ENCODE results near the gene EPS15. TPM values are rescaled to one million over a fixed set of nuclear protein-coding genes. Genes with fewer than 3 reads are reported as not detected.
"Not testable (repeated sequence)": the region's sequence is repeated elsewhere in the genome, so short reads cannot be mapped to it uniquely, and the experiment has no call there.

The EPS15 gene
- total RNA-seq, 1 donor from 2014 or later: 57.9 TPM

DNA sequence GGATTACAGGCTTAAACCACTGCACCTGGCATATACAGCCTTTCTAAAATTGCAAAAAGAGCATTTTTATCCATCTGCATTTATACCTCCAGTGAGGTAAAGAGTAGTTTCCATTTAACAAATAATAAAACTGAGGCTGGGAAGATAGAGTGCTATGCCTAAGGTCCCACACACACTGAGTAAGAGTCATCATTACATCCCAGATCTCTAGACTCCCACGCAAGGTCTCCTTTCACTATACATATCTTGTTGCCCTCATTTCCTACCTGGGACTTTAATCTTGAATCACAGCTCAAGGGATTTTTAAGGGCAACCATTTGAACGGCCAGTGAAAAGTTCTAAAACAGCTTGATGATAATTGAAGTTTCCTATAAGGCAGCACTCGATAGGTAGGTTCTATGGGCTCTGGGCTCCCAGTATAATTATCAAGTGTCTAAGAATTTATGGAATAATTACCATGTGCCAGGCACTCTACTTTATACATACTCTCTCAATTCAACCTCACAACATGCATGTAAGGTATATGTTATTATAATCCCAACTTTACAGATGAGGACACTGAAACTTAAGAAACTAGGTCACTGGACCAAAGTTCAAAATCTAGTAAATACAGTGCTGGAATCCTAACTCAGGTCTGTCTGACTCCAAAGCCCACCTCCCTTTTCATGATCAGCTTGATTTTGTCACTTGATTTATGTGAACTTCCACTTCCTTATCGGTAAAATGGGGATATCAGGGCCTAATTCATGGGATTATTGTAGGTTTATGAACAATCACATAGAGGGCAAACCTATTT is 23.3 kb upstream of the EPS15 start:
- DNase-seq: no peak

DNA sequence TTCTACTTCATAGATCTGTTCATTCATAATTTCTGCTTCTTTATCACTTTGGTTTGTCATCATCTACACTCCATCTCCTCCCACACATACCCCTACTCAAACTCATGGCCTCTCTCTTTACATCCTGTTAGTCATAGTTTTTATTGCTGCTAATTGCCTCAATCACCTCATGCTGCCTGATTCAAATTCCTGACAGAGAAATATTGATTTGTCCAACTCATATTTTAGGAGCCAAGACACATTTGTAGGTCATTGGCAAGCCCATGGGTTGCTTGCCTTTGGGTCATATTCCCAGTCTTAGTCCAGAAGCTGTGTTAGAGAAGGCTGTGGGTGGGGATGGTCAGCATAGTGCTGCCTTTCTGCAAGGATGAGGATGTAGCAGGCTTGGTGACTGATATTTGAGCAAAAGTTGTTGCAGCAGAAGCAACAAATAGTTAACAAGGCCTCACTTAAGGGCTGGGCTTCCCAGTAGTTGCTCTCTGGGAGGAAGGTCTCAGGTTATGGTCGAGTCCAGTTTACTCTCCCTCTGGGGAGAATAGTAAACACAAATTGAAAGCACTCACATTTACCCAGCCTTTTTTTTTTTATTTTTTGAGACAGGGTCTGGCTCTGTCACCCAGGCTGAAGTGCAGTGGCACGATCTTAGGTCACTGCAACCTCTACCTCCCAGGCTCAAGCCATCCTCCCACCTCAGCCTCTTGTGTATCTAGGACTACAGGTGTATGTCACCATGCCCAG is 22.4 kb upstream of the EPS15 start:
- DNase-seq: no peak

DNA sequence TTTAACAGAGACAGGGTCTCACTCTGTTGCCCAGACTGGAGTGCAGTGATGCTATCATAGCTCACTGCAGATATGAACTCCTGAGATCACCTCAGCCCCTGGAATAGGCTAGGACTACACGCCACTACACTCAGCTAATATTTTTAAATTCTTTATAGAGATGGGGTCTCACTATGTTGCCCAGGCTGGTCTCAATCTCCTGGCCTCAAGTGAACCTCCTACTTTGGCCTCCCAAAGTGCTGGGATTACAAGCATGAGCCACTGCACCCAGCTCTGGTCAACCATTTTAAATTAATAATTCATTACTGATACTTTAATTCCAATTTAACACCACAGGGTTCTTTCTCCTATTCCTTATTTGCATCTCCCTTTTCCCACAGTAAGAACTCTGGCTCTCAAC is 18.5 kb upstream of the EPS15 start:
- DNase-seq: no peak

DNA sequence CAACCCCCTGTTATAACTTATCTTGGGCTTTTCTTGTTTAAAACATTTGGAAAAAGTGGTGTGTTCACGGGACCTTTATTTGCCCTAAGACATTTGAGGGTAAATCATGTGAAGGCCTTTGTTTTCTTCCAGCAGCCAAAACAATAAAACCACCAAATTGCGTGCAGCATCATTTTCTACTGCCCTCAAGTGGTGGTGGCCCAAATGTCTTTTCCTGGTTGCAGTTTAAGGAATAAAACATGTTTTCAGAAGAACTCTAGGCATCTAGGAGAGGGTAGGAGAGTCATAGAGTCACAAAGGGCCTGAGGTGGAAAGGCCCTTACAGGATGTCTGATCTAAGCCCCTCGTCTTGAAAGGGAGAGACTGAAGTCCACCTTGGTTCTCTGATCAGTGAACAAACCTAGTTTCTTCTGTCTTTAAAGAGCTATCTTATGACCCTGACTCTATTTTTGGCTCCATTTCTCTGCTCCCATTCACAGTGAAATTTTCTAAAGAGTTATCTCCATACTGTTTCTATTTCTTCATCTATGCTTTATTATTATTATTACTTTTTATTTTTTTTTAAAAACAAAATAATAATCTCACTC is 16.0 kb upstream of the EPS15 start:
- peak; percentile 26 for DNase-seq

DNA sequence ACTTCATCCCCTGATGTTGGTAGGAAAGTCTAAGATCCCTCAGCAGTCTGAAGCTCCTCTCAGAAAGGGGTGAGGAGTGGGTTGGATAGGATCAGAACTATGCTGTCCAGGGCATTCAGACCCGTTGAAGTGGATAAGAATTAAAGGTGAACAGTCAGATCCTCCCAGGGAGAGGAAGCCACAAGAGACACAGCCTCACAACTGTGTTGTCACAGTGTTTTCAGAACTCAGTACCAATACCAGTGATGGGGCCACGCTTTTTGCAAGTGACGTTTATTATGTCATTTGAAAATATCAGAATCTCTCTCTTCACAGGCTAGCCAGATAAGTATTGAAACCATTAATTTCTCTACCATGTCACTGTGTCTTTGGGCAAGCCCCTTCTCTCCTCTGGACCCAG is 15.4 kb upstream of the EPS15 start:
- no peak for DNase-seq

DNA sequence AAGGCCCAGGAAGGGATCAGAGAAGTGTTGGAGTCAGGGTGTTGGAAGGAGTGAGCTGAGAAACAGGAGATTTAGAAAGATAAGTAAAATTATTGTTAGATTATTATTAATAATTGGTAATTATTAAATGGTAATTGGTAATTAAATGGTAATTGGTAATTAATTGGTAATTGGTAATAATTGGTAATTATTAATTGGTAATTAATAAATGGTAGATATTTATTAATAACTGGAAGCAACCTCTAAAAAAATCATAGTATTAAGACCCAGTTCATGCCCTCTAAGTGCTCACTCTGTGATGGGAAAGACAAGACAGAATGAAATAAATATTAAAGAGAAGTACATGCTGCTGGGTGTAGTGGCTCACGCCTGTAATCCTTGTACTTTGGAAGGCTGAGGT is 13.8 kb upstream of the EPS15 start:
- no peak for DNase-seq

DNA sequence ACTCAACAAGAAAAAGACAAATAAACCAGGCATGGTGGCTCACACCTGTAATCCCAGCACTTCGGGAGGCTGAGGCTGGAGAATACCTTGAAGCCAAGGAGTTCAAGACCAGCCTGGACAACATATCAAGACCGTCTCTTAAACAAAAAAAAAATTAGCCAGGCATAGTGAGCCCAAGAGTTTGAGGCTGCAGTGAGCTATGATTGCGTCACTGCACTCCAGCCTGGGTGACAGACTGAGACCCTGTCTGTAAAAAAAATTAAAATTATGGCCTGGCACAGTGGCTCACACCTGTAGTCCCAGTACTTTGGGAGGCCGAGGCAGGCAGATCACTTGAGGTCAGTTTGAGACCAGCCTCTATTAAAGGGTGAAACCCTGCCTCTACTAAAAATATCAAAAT is 11.4 kb upstream of the EPS15 start:
- DNase-seq: not testable (repeated sequence)

DNA sequence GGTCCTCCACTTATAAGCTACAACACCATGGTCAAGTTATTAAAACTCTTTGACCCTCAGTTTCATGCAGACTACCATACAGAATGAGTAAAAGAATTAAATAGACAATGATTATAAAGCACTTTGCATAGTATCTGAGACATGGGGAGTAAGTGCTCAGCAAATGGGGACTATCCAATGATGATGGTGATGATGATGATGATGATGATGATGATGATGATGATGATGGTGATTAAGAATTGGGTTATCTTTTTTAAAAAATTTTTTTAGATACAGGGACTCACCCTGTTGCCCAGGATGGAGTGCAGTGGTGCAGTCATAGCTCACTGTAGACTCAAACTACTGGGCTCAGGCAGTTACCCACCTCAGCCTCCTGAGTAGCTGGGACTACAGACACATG is 8.1 kb upstream of the EPS15 start:
- DNase-seq: no peak

DNA sequence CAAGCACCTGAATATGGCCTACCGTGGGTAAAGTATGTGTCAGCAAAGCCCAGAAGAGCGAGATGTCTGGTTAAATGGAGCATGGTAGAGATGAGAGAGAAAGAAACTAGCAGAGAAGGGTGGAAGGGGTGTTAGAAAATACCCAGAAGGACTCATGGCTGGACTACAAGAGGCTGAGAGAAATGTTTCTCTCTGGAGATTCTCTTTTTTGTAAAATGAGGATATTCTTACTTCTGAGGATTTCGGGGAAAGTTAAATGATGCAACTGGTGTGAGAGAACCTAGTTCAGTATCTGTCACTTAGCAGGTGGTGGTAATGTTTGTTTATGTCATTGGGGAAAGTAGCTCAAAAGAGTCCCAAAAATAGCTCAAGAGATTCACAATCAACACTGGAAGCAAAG is 7.2 kb upstream of the EPS15 start:
- no peak for DNase-seq

DNA sequence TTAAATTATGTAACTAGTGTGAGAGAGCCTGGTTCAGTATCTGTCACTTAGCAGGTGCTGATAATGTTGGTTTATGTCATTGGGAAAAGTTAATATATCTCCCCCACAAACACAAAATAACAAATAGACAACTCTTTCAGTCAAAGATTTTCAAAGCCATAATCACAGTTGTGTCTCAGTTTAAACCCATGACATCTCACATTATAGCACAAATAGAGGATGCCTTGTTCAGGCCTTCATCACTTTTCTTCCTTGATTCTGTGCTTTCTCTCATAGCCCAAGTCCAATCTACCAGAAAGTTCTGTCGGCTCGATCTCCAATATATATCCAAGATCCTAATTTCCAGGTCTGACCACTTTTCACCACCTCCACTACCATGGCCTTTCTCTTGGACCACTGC is 6.2 kb upstream of the EPS15 start:
- DNase-seq: no peak

DNA sequence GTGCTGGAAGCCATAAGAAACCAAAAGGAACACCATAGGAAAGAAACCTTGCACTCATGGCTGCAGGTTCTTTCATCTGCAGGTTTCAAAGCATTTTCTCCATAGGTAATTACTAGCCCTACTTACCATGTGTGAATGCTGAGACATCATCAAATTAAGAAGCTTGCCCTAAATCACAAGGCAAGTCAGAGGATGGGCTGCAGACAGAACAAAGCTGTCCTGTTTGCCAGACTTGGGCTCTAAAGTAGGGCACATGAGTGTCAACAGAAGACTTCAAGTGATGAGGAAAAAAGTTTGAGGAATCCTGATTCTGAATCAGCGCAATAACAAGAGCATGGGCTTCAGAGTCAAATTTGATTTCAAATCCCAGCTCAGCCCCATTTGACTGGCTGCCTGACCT is 5.8 kb upstream of the EPS15 start:
- no peak for DNase-seq

DNA sequence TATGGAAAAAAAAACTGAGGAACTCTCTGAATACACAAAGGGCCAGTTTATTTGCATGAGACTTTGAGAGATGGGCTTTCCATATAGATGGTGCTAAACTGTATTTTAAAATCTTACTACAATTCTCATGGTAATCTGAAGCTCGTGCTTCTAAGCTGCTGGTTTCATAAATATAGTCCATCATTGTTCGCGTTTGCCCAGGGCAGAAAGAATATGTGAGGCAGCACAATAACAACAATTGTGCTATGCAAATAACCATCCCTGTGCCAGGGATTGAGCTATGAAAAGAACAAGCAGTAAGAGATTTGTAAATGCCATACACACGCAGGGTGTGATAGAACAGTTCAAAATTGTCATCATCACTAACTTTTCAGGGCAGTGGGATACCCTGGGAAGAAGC is 4.9 kb upstream of the EPS15 start:
- no peak for DNase-seq

DNA sequence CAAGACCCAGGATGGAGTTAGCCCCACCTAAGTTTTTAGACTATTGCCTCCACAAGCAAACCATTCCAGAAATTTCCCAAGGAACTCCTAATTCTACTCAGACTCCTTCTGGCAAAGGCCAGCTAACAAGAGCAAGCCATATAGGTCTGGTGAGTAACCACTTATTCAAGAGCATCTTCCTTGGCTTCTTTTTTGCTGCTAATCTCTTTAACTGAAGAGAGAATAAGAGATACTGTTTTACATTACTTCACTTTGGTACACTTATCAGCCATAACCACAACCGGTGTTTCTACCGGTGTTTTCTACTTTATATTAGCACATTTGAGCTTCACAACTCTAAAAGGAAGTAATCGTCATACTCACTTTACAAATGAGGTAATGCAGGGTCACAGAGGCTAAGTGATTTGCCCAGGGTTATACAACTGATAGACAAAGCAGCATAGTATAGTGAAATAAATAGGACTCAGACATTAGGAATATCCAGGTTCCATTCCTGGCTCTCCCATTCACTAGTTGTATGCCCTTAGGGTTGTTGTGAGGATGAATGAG is 1.7 kb upstream of the EPS15 start:
- DNase-seq: no peak

DNA sequence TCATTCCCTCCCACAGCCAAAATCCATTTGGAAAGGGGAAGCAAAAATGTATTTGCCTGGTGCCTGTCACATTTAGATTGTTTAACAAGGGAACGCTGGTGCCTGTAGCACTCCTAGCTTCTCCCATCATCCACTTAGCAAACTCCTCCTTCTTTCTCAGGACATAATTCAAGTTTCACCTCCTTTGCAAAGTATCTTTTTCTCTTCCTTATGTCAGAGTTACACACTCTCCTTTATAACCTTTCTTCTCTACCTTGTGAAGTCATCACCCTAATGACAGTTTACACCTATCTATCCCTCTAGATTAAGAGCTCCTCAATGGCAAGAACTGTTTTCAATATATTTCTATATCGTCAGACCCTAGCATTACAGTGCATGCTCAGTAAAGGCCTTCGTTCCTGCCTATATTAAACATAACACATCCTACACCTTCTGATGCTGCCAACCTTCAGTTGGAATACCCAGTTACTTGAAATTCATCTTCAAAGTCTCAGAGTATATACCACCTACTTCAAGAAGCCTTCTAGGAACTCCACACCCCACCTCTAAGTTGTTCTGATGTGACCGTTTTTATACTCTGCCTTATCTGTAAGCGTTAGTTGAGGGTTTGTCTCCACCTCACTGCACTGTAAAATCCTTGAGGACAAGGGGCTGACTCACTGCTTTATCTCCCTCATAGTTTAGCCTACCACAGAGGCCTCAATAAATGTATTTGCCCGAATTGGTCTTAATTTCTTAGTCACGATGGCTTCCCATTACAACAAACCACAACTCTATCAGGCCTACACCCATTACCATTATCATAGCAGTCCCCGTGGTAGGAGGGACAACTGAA is 1.0 kb upstream of the EPS15 start:
- no peak for DNase-seq

DNA sequence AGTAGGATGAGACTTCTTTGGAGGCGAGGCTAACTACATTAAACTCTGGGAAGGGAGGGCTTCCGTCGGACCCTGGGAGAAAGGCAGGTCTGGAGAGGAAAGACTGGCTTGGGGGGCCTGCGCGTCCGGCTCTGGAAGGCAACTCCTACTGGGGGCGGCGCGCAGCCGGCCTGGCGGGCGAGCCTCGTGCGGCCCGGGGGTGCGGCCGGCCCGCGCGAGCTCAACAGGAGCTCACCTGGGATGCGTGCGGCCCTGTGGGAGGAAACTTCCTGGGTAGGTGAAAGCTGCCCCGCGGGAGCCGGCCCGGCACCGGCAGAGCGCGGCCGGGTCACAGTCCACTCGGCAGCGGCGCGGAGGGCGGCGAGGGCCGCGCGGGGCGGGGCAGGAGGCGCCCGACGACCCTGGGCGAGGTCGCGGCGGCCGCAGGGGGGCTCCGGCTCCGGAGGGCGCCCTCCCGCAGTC is 449 bp downstream of the EPS15 start:
- DNase-seq: no peak

DNA sequence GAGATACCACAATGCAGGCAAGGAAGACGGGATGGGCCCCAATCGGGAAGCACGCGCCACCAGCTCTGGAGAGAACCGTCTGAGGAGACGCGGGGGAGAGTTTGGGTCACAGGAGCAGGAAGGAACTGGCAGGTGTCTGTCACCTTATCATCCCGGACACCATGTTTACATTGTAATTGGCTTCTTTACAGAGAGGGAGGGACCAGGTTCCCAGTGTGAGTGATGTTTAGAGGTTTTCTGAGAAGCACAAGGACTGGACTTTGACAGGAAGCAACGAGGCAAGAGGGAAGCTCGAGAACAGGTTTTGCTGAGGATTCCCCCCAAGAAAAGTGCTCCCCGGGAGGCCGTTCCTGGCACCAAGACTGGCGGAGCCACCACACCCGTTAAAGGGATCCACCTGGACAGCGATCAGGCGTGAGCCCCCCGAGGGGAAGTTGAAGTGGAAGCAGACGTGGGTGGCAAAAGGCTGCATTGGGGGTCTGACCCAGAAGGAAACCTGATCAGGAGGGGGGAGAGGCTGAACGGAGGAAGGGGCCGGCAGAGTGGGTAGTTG is 957 bp downstream of the EPS15 start:
- no peak for DNase-seq

DNA sequence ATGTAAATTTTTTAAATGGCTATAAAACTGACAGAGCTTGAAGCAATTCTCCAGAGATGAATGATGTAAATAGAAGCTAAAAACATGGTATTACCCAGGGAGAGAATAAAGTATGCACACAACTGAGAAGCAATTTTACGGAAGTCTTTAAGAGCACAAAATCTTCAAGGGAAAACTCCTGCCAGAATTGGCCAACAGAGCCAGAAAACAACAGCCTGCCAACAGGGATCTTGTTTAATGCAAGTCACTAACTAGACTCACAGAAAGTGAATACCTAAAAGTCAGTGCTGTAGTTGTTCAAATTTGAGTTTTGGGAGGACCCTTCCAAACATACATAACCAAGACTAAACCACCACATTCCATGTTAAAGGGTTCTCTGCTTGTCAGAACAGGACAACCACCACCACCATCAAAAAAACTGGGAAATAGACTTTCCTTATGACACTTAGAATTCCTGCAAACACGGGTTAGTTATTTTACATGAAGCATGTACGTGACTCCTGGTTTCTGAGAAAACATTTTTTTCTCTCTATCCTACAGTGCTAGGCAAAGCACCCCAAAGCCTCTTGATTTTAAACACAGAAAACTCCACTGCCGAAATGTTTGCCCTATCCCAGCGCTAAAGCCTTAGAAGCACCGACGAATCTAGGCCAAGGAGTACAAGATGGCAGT is 1.6 kb downstream of the EPS15 start:
- no peak for DNase-seq

DNA sequence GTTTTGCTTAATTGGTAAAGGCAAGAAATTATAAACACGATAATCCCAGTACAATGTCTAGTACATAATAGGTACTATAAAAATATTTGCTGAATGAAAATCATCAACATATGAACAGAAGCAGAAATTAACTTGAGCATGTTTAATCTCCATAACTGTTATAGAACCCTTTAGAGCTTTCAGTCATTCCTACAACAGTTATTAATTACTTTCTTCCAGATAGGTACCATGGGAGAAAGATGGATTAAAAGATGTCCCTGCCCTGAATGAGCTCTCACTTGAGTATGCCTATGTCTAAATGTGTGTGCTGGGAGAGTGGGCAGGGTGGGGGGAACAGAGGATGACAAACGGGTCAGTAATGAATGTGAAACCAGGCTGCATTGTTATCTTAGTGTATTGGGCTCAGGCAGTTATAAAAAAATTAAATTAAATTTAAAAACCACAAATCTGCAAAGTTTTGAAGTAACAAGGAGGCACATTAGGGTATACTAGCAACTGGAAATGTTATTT is 2.4 kb downstream of the EPS15 start:
- DNase-seq: no peak

DNA sequence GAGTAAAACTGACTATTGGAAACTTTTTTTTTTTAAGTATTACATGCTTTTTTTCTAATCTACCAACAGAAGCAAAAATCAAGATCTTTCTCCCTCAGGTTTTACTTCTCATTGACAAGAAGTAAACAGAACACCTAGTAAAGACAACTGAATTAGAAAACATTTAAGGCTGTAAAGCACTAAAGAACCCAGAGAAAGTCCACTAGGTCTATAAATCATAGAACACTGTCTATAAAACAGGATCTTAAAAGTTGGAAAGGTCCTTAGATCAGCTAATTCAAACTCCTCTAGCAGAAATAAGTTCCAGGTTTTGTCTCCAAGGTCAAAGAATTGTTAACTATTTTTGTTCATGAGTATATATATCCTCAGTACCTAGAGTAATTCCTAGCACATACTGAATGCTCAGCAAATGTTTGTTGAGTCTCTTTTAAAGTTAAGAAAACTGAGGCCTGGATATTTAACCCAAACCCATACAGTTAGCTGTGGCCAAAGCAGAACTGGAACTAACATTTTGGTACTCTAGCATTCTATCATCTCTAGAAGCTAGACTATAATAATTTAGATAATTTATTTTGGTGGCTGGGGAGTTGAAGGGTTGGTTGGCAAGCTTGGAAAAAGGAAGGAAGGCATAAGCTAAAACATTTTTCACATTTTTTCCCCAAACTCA is 3.0 kb downstream of the EPS15 start:
- DNase-seq: no peak

DNA sequence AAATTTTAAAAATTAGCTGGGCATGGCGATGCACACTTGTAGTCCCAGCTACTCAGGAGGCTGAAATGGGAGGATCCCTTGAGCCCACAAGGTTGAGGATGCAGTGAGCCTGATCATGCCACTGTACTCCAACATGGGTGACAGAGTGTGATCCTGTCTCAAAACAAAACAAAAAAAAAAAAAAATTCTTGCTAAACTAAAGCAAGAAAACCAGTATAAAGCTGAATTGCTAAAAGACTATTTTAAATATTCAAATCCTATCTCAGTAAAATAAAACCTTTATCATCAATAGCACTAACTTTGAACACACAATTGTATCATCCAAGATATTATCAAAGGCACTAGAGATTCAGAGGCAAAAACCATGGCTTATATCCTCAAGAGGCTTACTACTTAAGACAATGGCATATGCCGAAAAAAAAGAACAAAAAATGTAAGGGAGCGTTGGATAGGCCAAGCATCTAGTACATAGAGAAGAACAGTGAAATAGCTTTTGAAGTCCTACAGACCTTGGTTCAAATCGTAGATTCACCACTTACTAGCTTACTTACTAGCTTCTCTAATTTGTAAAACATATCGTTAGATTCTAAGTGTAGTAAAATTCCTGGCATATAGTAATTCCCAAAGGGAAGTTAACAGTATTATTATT is 3.6 kb downstream of the EPS15 start:
- no peak for DNase-seq

Data from skin of body (tissue), 2 donors.